WTC11 (cell line): ENCODE measurements around the gene GPC6. TPM values are rescaled to one million over a fixed set of nuclear protein-coding genes. Genes with fewer than 3 reads are reported as not detected.

ENCODE experiments used
- ATAC-seq: fragments of 200-7000 bp; cut with Tn5 transposase; 2 replicates; pipeline ENCODE4 v1.10.0; 2021; ENCODE audit warnings: mild to moderate bottlenecking, moderate library complexity
- CTCF ChIA-PET: fragments of 300-600 bp; sonication (Branson Sonifier 250); formaldehyde crosslinking; loops from one replicate; lab custom pipeline; 2021; ENCODE audit warnings: antibody characterized with exemption; lab: Charles Lee
- POLR2A ChIA-PET: fragments of 350-600 bp; sonication (Branson Sonifier 250); formaldehyde crosslinking; loops from one replicate; lab custom pipeline; 2021; ENCODE audit warnings: antibody characterized with exemption; lab: Charles Lee
- DNase-seq: peaks from one replicate; pipeline ENCODE4 v3.0.0; 2021; ENCODE audit warnings: low spot score
- H3K27ac Mint-ChIP-seq: 2 replicates; pipeline ENCODE4 v1.8.0; 2021; ENCODE audit warnings: mixed read lengths
- H3K27me3 Mint-ChIP-seq: 2 replicates; pipeline ENCODE4 v1.8.0; 2021; ENCODE audit warnings: low read depth, mild to moderate bottlenecking, moderate library complexity, mixed read lengths
- H3K36me3 Mint-ChIP-seq: 2 replicates; pipeline ENCODE4 v1.8.0; 2021; ENCODE audit warnings: mixed read lengths
- H3K4me1 Mint-ChIP-seq: 2 replicates; pipeline ENCODE4 v1.8.0; 2022; ENCODE audit warnings: mixed read lengths
- H3K4me3 Mint-ChIP-seq: 2 replicates; pipeline ENCODE4 v1.8.0; 2021; ENCODE audit warnings: mild to moderate bottlenecking, moderate library complexity, mixed read lengths
- H3K9me3 Mint-ChIP-seq: 2 replicates; pipeline ENCODE4 v1.8.0; 2021; ENCODE audit warnings: mixed read lengths
- ATF1 ChIP-seq: sonication (generic); formaldehyde crosslinking; IDR thresholded peaks from 2 replicates; pipeline ENCODE4 v1.8.1; 2023; ENCODE audit warnings: mild to moderate bottlenecking, moderate library complexity, missing genetic modification reagents
- ERG ChIP-seq: fragments of 250-450 bp; sonication (Bioruptor Pico); IDR thresholded peaks from 2 replicates; pipeline ENCODE4 v1.8.0; 2021; ENCODE audit warnings: mild to moderate bottlenecking
- FOXP1 ChIP-seq: sonication (generic); formaldehyde crosslinking; IDR thresholded peaks from 2 replicates; pipeline ENCODE4 v1.8.0; 2022; ENCODE audit warnings: missing genetic modification reagents, mild to moderate bottlenecking, moderate library complexity, borderline replicate concordance
- HMGA2 ChIP-seq: fragments of 250-450 bp; sonication (Bioruptor Pico); IDR thresholded peaks from 2 replicates; pipeline ENCODE4 v1.4.0; 2021; ENCODE audit warnings: mild to moderate bottlenecking, moderate library complexity
- IRF1 ChIP-seq: sonication (generic); formaldehyde crosslinking; IDR thresholded peaks from 2 replicates; pipeline ENCODE4 v1.8.0; 2023; ENCODE audit warnings: missing genetic modification reagents
- JUN ChIP-seq: sonication (generic); formaldehyde crosslinking; IDR thresholded peaks from 2 replicates; pipeline ENCODE4 v1.8.0; 2023; ENCODE audit warnings: mild to moderate bottlenecking, missing genetic modification reagents
- OVOL2 ChIP-seq: fragments of 250-450 bp; sonication (Bioruptor Pico); IDR thresholded peaks from 2 replicates; pipeline ENCODE4 v1.9.0; 2021; ENCODE audit warnings: mild to moderate bottlenecking, borderline replicate concordance
- SOX15 ChIP-seq: fragments of 250-450 bp; sonication (Bioruptor Pico); IDR thresholded peaks from 2 replicates; pipeline ENCODE4 v1.9.0; 2021; ENCODE audit warnings: mild to moderate bottlenecking
- TEAD1 ChIP-seq: sonication (generic); formaldehyde crosslinking; IDR thresholded peaks from 2 replicates; pipeline ENCODE4 v1.8.0; 2022; ENCODE audit warnings: mild to moderate bottlenecking, missing genetic modification reagents
- ZBTB43 ChIP-seq: sonication (generic); formaldehyde crosslinking; IDR thresholded peaks from 2 replicates; pipeline ENCODE4 v1.8.1; 2023; ENCODE audit warnings: mild to moderate bottlenecking, missing genetic modification reagents
- ZNF232 ChIP-seq: sonication (generic); formaldehyde crosslinking; IDR thresholded peaks from 2 replicates; pipeline ENCODE4 v1.8.0; 2022; ENCODE audit warnings: mild to moderate bottlenecking, missing genetic modification reagents
- ZNF425 ChIP-seq: fragments of 250-450 bp; sonication (Bioruptor Pico); conservative IDR thresholded peaks from 2 replicates; pipeline ENCODE4 v1.9.0; 2021; ENCODE audit warnings: mild to moderate bottlenecking
- total RNA-seq: library from RNA; stranded (reverse); gene quantifications from 3 replicates; pipeline ENCODE4 v1.2.3, GENCODE V29; 2021
- TF ChIP-seq, protein P1 (sequence below): sonication (generic); formaldehyde crosslinking; IDR thresholded peaks from 2 replicates; pipeline ENCODE4 v1.8.1; 2023; ENCODE audit warnings: mild to moderate bottlenecking, missing genetic modification reagents, moderate library complexity
- TF ChIP-seq, protein P2 (sequence below): sonication (generic); formaldehyde crosslinking; IDR thresholded peaks from 2 replicates; pipeline ENCODE4 v1.8.1; 2022; ENCODE audit warnings: mild to moderate bottlenecking, moderate library complexity, missing genetic modification reagents
- TF ChIP-seq, protein P3 (sequence below): sonication (generic); formaldehyde crosslinking; IDR thresholded peaks from 2 replicates; pipeline ENCODE4 v1.8.1; 2022; ENCODE audit warnings: low read depth, missing genetic modification reagents, borderline replicate concordance
- TF ChIP-seq, protein P4 (sequence below): sonication (generic); formaldehyde crosslinking; IDR thresholded peaks from 2 replicates; pipeline ENCODE4 v1.8.0; 2022; ENCODE audit warnings: mild to moderate bottlenecking, missing genetic modification reagents
- TF ChIP-seq, protein P5 (sequence below): fragments of 250-450 bp; sonication (Bioruptor Pico); IDR thresholded peaks from 2 replicates; pipeline ENCODE4 v1.9.0; 2021; ENCODE audit warnings: mild to moderate bottlenecking, borderline replicate concordance

Gene GPC6
- total RNA-seq, 1 experiment from 2014 or later = 19.5 TPM

DNA sequence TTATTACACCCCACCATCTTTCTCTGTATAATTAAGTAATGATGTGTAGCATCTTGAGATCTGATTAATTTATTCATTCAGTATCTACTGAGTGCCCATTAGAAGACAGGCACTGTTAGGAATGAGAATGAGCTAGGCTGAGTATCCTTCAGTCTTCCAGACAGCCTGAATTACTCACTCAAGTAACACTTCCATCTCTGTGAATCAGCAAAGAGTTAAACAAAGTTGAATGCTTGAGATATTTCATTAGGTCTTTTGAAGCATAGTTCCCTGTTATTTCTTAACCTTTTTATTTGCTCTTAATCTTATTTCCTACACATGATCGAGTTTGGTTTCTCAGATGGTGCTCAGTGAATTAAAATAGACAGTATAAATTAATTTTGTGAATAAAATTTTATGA is 839.1 kb downstream of the GPC6 start (continued):
- TF ChIP-seq, protein P1, sequence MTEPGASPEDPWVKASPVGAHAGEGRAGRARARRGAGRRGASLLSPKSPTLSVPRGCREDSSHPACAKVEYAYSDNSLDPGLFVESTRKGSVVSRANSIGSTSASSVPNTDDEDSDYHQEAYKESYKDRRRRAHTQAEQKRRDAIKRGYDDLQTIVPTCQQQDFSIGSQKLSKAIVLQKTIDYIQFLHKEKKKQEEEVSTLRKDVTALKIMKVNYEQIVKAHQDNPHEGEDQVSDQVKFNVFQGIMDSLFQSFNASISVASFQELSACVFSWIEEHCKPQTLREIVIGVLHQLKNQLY (CRISPR knock-in tag) = no peak
- TF ChIP-seq, all 79 proteins: peak for 0

- no peaks in the 10 kb centered on the region for H3K27me3 Mint-ChIP-seq
- peaks cover 54% of the 10 kb centered on the region for H3K9me3 Mint-ChIP-seq
- DNase-seq (no peak), ATAC-seq (no peak)
- no peak overlapping the region for H3K4me3 Mint-ChIP-seq
- peaks cover 38% of the 10 kb centered on the region for H3K36me3 Mint-ChIP-seq
- CTCF ChIA-PET = no interaction called here
- POLR2A ChIA-PET = no interaction called here
- peaks cover 9% of the 10 kb centered on the region for H3K4me1 Mint-ChIP-seq
- no peak overlapping the region for H3K27ac Mint-ChIP-seq
- TF ChIP-seq, protein P2, sequence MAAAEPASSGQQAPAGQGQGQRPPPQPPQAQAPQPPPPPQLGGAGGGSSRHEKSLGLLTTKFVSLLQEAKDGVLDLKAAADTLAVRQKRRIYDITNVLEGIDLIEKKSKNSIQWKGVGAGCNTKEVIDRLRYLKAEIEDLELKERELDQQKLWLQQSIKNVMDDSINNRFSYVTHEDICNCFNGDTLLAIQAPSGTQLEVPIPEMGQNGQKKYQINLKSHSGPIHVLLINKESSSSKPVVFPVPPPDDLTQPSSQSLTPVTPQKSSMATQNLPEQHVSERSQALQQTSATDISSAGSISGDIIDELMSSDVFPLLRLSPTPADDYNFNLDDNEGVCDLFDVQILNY (CRISPR knock-in tag) = no peak
- TF ChIP-seq, protein P3, sequence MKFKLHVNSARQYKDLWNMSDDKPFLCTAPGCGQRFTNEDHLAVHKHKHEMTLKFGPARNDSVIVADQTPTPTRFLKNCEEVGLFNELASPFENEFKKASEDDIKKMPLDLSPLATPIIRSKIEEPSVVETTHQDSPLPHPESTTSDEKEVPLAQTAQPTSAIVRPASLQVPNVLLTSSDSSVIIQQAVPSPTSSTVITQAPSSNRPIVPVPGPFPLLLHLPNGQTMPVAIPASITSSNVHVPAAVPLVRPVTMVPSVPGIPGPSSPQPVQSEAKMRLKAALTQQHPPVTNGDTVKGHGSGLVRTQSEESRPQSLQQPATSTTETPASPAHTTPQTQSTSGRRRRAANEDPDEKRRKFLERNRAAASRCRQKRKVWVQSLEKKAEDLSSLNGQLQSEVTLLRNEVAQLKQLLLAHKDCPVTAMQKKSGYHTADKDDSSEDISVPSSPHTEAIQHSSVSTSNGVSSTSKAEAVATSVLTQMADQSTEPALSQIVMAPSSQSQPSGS = no peak
- TF ChIP-seq ATF1 (CRISPR knock-in tag) (no peak), HMGA2 (CRISPR knock-in tag) (no peak), ZNF232 (CRISPR knock-in tag) (no peak), FOXP1 (CRISPR knock-in tag) (no peak), ZBTB43 (no peak), IRF1 (CRISPR knock-in tag) (no peak)
Observed at GRCh38 chr13:94073007-94073744, 846.6 kb downstream of the GPC6 start.

DNA sequence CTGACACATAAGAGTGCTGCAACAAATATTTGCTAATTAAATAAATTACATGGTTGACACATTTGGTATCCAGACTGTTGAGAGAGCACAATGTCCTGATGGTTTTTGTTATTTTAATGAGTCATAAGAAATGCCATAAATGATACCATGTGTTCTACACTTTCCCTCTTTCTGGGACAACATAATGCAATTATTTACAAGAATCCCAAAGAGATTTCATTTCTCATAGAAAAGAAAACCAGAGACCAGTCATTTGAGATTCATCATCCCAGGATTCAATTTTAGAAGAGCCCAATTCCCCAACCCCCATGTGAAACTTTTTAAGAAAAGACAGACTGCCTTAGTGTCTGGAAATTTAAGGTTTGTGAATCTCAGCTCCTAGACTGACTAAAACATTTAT is 853.3 kb downstream of the GPC6 start:
- no peak overlapping the region for H3K27ac Mint-ChIP-seq
- no peak for DNase-seq
- TF ChIP-seq JUN (CRISPR knock-in tag) (no peak), ZNF425 (CRISPR knock-in tag) (no peak), ERG (CRISPR knock-in tag) (no peak), TEAD1 (CRISPR knock-in tag) (no peak), OVOL2 (no peak), SOX15 (CRISPR knock-in tag) (no peak)
- TF ChIP-seq, protein P4, sequence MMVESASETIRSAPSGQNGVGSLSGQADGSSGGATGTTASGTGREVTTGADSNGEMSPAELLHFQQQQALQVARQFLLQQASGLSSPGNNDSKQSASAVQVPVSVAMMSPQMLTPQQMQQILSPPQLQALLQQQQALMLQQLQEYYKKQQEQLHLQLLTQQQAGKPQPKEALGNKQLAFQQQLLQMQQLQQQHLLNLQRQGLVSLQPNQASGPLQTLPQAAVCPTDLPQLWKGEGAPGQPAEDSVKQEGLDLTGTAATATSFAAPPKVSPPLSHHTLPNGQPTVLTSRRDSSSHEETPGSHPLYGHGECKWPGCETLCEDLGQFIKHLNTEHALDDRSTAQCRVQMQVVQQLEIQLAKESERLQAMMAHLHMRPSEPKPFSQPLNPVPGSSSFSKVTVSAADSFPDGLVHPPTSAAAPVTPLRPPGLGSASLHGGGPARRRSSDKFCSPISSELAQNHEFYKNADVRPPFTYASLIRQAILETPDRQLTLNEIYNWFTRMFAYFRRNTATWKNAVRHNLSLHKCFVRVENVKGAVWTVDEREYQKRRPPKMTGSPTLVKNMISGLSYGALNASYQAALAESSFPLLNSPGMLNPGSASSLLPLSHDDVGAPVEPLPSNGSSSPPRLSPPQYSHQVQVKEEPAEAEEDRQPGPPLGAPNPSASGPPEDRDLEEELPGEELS (CRISPR knock-in tag) = no peak
- TF ChIP-seq, protein P5, sequence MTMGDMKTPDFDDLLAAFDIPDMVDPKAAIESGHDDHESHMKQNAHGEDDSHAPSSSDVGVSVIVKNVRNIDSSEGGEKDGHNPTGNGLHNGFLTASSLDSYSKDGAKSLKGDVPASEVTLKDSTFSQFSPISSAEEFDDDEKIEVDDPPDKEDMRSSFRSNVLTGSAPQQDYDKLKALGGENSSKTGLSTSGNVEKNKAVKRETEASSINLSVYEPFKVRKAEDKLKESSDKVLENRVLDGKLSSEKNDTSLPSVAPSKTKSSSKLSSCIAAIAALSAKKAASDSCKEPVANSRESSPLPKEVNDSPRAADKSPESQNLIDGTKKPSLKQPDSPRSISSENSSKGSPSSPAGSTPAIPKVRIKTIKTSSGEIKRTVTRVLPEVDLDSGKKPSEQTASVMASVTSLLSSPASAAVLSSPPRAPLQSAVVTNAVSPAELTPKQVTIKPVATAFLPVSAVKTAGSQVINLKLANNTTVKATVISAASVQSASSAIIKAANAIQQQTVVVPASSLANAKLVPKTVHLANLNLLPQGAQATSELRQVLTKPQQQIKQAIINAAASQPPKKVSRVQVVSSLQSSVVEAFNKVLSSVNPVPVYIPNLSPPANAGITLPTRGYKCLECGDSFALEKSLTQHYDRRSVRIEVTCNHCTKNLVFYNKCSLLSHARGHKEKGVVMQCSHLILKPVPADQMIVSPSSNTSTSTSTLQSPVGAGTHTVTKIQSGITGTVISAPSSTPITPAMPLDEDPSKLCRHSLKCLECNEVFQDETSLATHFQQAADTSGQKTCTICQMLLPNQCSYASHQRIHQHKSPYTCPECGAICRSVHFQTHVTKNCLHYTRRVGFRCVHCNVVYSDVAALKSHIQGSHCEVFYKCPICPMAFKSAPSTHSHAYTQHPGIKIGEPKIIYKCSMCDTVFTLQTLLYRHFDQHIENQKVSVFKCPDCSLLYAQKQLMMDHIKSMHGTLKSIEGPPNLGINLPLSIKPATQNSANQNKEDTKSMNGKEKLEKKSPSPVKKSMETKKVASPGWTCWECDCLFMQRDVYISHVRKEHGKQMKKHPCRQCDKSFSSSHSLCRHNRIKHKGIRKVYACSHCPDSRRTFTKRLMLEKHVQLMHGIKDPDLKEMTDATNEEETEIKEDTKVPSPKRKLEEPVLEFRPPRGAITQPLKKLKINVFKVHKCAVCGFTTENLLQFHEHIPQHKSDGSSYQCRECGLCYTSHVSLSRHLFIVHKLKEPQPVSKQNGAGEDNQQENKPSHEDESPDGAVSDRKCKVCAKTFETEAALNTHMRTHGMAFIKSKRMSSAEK (CRISPR knock-in tag) = no peak

More for the DNA sequence above, 853.3 kb downstream of the GPC6 start:
- ChIA-PET POLR2A (no interaction called here), CTCF (no interaction called here)
- no peaks in the 10 kb centered on the region for H3K27me3 Mint-ChIP-seq
- peaks cover 13% of the 10 kb centered on the region for H3K4me1 Mint-ChIP-seq
- no peak for ATAC-seq
- peaks cover 15% of the 10 kb centered on the region for H3K36me3 Mint-ChIP-seq
- H3K9me3 Mint-ChIP-seq = peaks cover 35% of the 10 kb centered on the region
- no peak overlapping the region for H3K4me3 Mint-ChIP-seq
